Aorta (tissue), 5 donors: Measurements from ENCODE around the gene CMSS1. TPM values are rescaled to one million over a fixed set of nuclear protein-coding genes. Genes with fewer than 3 reads are reported as not detected.

Experiments
- ATAC-seq: fragments of 200-7000 bp; cut with Tn5 transposase; one replicate; pipeline ENCODE4 v1.9.1; 2022; ENCODE audit warnings: moderate library complexity; ENCODE audit not compliant: low FRiP score
- DNase-seq, 2 donors: peaks; one replicate each; pipeline ENCODE4 v3.0.0-alpha.2; 2020
- H3K27ac ChIP-seq, 2 donors: one replicate each; pipeline ENCODE4 v1.5.1; 2013; ENCODE audit warnings: low read length in 2 of 2, mild to moderate bottlenecking in 2 of 2, moderate library complexity in 2 of 2, control low read depth in 1 of 2, inconsistent platforms in 1 of 2, low read depth in 1 of 2
- H3K27me3 ChIP-seq, 2 donors: one replicate each; pipeline ENCODE4 v1.6.1; 2013; ENCODE audit warnings: control low read depth in 1 of 2, low read length in 1 of 2, mild to moderate bottlenecking in 1 of 2, moderate library complexity in 1 of 2; ENCODE audit not compliant: insufficient read depth in 2 of 2, control insufficient read depth in 1 of 2
- H3K36me3 ChIP-seq, 2 donors: one replicate each; pipeline ENCODE4 v1.6.1; 2013; ENCODE audit warnings: control low read depth in 1 of 2, low read length in 1 of 2, mild to moderate bottlenecking in 1 of 2; ENCODE audit not compliant: insufficient read depth in 2 of 2, control insufficient read depth in 1 of 2
- H3K4me1 ChIP-seq, 2 donors: one replicate each; pipeline ENCODE4 v1.6.1; 2013; ENCODE audit warnings: low read length in 2 of 2, control low read depth in 1 of 2, mild to moderate bottlenecking in 1 of 2, moderate library complexity in 1 of 2; ENCODE audit not compliant: insufficient read depth in 2 of 2, control insufficient read depth in 1 of 2
- H3K4me3 ChIP-seq, 2 donors: one replicate each; pipeline ENCODE4 v1.5.1; 2013; ENCODE audit warnings: low read length in 2 of 2, control low read depth in 1 of 2, mild to moderate bottlenecking in 1 of 2
- H3K9me3 ChIP-seq: one replicate; pipeline ENCODE4 v1.6.1; 2013; ENCODE audit warnings: mild to moderate bottlenecking, low read length; ENCODE audit not compliant: control insufficient read depth
- WGBS, 2 donors: extraction: QIAGEN DNeasy Blood & Tissue Kit; methylation state at CpG; one replicate each; pipeline ENCODE4 v1.1.7; 2013; 5-methylcytosine and 5-hydroxymethylcytosine counted together
- intact Hi-C, 2 donors: fragments of 100-400 bp; cut with DNase I; formaldehyde crosslinking; loops; one replicate each; pipeline versions ENCODE4 v1.14.2 to v1.15.0; 2022
- polyA plus RNA-seq, 2 donors: library from polyadenylated mRNA; stranded (reverse); fragments of 200-250 nt; gene quantifications; one replicate each; pipeline ENCODE4 v1.2.3, GENCODE V29; 2013
- total RNA-seq, 2 donors: library from RNA; stranded (reverse); fragmentation: NEBNext Ultra II Directional; extraction: Animal tissue kit (Norgen Biotek cat#: 25700); gene quantifications; one replicate each; pipeline ENCODE4 v1.2.1, GENCODE V29; 2021
- donor health status: healthy with polysubstance abuse.
- donor health status: Bipolar disorder and iron deficiency.
- donor health status: DM: no; HTN: no; CAD: no.
- donor health status: DM: no; HTN: no; CAD: no.
- donor health status: DM: yes; HTN: yes; CAD: no.

The CMSS1 gene
- total and polyA plus RNA-seq, 4 donors, result 21.3 to 36.3 (median 33.3) TPM

GRCh38 chr3:99805160-99805559 is 12.5 kb upstream of the CMSS1 start:
- Histone ChIP-seq H3K36me3 (no peaks in the 10 kb centered on the region), H3K27ac (no peak overlapping the region), H3K27me3 (no peaks in the 10 kb centered on the region), H3K4me3 (no peak overlapping the region), H3K4me1 (no peaks in the 10 kb centered on the region), H3K9me3 (peaks cover 3% of the 10 kb centered on the region)
- no peak for DNase-seq
- 97 to 100% methylated on average over 2 of the region's 2 CpGs for WGBS, 2 donors
- intact Hi-C loops, result loop anchor here in 1 of 2 donors (10.0 kb wide), 1 partner anchor 990 kb away; no protein-coding TSS in a partner anchor
- ATAC-seq, result no peak

GRCh38 chr3:99808163-99808794 is 9.4 kb upstream of the CMSS1 start:
- intact Hi-C loops, result loop anchor here in 1 of 2 donors (10.0 kb wide), 1 partner anchor 993 kb away; no protein-coding TSS in a partner anchor
- WGBS, 2 donors, result 43 to 44% methylated on average over 4 of the region's 4 CpGs
- no peak for DNase-seq

GRCh38 chr3:99809565-99809964 is 8.1 kb upstream of the CMSS1 start:
- ATAC-seq (no peak), DNase-seq (no peak)
- Histone ChIP-seq H3K27me3 (no peaks in the 10 kb centered on the region), H3K4me1 (no peaks in the 10 kb centered on the region), H3K4me3 (no peak overlapping the region), H3K9me3 (peaks cover 3% of the 10 kb centered on the region), H3K27ac (no peak overlapping the region), H3K36me3 (no peaks in the 10 kb centered on the region)
- intact Hi-C loops, result loop anchor here in 1 of 2 donors (10.0 kb wide), 1 partner anchor 995 kb away; no protein-coding TSS in a partner anchor
- WGBS, 2 donors, result 88 to 90% methylated on average over 2 of the region's 2 CpGs

More at GRCh38 chr3:99808163-99808794, 9.4 kb upstream of the CMSS1 start:
- Histone ChIP-seq H3K4me1 (no peaks in the 10 kb centered on the region), H3K36me3 (no peaks in the 10 kb centered on the region), H3K27ac (no peak overlapping the region), H3K4me3 (no peak overlapping the region), H3K9me3 (peaks cover 3% of the 10 kb centered on the region), H3K27me3 (no peaks in the 10 kb centered on the region)
- peak; percentile 58 for ATAC-seq

GRCh38 chr3:99810403-99810802 is 7.3 kb upstream of the CMSS1 start:
- no peaks in the 10 kb centered on the region for H3K36me3 ChIP-seq
- intact Hi-C loops, result no loop called here
- no peak overlapping the region for H3K27ac ChIP-seq
- H3K4me3 ChIP-seq, result no peak overlapping the region
- ATAC-seq (no peak), DNase-seq (no peak)
- no peaks in the 10 kb centered on the region for H3K27me3 ChIP-seq
- H3K4me1 ChIP-seq, result no peaks in the 10 kb centered on the region
- no peaks in the 10 kb centered on the region for H3K9me3 ChIP-seq
- WGBS, 2 donors, result 89 to 90% methylated on average over 1 of the region's 1 CpG

GRCh38 chr3:99817047-99817436 is 620 bp upstream of the CMSS1 start:
- intact Hi-C loops, result no loop called here
- Histone ChIP-seq H3K36me3 (no peaks in the 10 kb centered on the region), H3K27ac (peak overlapping the region in 1 of 2 donors; percentile 21), H3K4me3 (peak overlapping the region; percentile 39 to 83), H3K9me3 (no peaks in the 10 kb centered on the region), H3K4me1 (peaks cover 0 to 2% of the 10 kb centered on the region in 2 donors), H3K27me3 (no peaks in the 10 kb centered on the region)
- WGBS, 2 donors, result 1% methylated on average over 15 of the region's 15 CpGs
- no peak for DNase-seq
- ATAC-seq, result peak; percentile 16

- no peaks in the 10 kb centered on the region for H3K27me3 ChIP-seq
- DNase-seq (no peak), ATAC-seq (no peak)
- WGBS, 2 donors, result 87 to 89% methylated on average over 2 of the region's 2 CpGs
- intact Hi-C loops, result no loop called here
- no peak overlapping the region for H3K27ac ChIP-seq
- no peak overlapping the region for H3K4me3 ChIP-seq
- H3K36me3 ChIP-seq, result no peaks in the 10 kb centered on the region
- H3K9me3 ChIP-seq, result no peaks in the 10 kb centered on the region
- H3K4me1 ChIP-seq, result peaks cover 0 to 2% of the 10 kb centered on the region in 2 donors
Measured at GRCh38 chr3:99818818-99819217, 1.2 kb downstream of the CMSS1 start.

GRCh38 chr3:99823723-99824711 is 6.4 kb downstream of the CMSS1 start:
- H3K9me3 ChIP-seq, result no peaks in the 10 kb centered on the region
- intact Hi-C loops, result no loop called here
- no peaks in the 10 kb centered on the region for H3K4me1 ChIP-seq
- H3K36me3 ChIP-seq, result no peaks in the 10 kb centered on the region
- H3K27me3 ChIP-seq, result no peaks in the 10 kb centered on the region
- H3K4me3 ChIP-seq, result no peak overlapping the region
- ATAC-seq (no peak), DNase-seq (no peak)
- no peak overlapping the region for H3K27ac ChIP-seq
- 80 to 81% methylated on average over 14 of the region's 14 CpGs for WGBS, 2 donors

GRCh38 chr3:99825004-99825640 is 7.5 kb downstream of the CMSS1 start:
- no peak for ATAC-seq
- no peaks in the 10 kb centered on the region for H3K36me3 ChIP-seq
- no peaks in the 10 kb centered on the region for H3K9me3 ChIP-seq
- no peak for DNase-seq
- intact Hi-C loops, result no loop called here
- no peaks in the 10 kb centered on the region for H3K4me1 ChIP-seq
- 54 to 61% methylated on average over 3 of the region's 3 CpGs for WGBS, 2 donors
- H3K27me3 ChIP-seq, result no peaks in the 10 kb centered on the region
- H3K27ac ChIP-seq, result no peak overlapping the region
- H3K4me3 ChIP-seq, result no peak overlapping the region
